ENCODE measurements around the gene TRAF4. TPM values are rescaled to one million over a fixed set of nuclear protein-coding genes. Genes with fewer than 3 reads are reported as not detected.

Gene TRAF4
- polyA plus RNA-seq, 3 donors, result 0.33 to 38.0 (median 1.0) TPM

DNA sequence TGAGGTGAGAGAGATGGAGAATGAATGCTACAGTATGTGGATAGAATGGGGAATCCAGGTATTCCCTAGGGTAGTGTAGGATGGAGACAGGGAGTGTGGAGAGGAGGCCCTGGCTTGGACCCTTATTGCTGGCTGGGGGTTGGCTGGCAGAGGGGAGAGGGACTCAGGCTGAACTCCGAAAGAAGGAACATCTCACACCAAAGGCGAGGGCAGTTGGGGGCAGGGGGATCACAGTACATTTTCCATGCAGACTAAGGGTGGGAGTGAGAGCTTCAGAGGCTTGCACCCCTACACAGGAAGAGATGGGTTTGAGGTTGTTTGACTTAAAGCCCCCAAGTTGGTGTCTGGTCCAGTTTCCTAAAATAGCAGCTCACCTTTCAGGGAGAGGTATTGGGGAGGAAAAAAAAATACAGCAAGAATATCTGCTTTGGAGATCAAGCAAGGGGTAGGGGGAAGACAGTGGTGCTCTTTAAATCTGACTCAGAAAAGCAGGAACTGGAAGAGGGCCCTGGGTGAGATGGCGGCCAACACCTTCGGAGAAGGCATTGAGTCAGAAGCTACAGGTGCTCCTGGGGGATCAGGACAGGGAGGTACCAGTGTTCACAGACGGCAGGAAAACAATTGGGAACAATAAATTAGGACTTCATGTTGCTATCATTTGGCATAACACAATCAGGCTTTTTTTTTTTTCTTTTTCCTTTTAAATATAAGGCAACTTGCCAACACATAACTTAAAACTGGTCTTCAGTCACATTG, 12.4 kb downstream of the TRAF4 start:
- Histone ChIP-seq H3K36me3 (replicated peaks in 1 of 2; ENCODE audit: control insufficient read depth in 1 of 2, insufficient read depth in 2 of 2, low read length in 2 of 2) (peaks cover 18 to 30% of the 10 kb centered on the region in 2 donors), H3K4me3 (replicated peaks in 1 of 3; ENCODE audit: low read depth in 2 of 3, low read length in 3 of 3) (no peak overlapping the region), H3K27ac (ENCODE audit: low read depth in 1 of 2, low read length in 2 of 2) (no peak overlapping the region), H2AFZ (ENCODE audit: insufficient read depth, low read depth, low read length, poor library complexity, severe bottlenecking) (no peak overlapping the region), H3K79me2 (ENCODE audit: insufficient read depth, low read length) (no peaks in the 10 kb centered on the region), H3K4me2 (replicated peaks; ENCODE audit: extremely low read depth, low read length, poor library complexity, severe bottlenecking) (no peak overlapping the region), H3K27me3 (ENCODE audit: control insufficient read depth in 2 of 2, insufficient read depth in 2 of 2, low read length in 2 of 2) (no peaks in the 10 kb centered on the region), H3K9ac (ENCODE audit: insufficient read depth, low read length, poor library complexity, severe bottlenecking) (no peak overlapping the region), H3K4me1 (ENCODE audit: control insufficient read depth in 1 of 2, insufficient read depth in 2 of 2, low read length in 2 of 2) (peaks cover 8% of the 10 kb centered on the region in 2 donors), H4K20me1 (ENCODE audit: insufficient read depth, low read length) (peaks cover 7% of the 10 kb centered on the region), H3K9me3 (replicated peaks in 1 of 2; ENCODE audit: control insufficient read depth in 1 of 2, insufficient read depth in 1 of 2, low read length in 2 of 2) (no peaks in the 10 kb centered on the region)
- peaks cover 13% of the 10 kb centered on the region for H3K4me1 Mint-ChIP-seq
- H3K36me3 Mint-ChIP-seq, result peaks cover 30 to 39% of the 10 kb centered on the region in 2 donors
- DNase-seq, result no peak
- WGBS (ENCODE audit: insufficient coverage), result 100% methylated on average over 1 of the region's 5 CpGs
- intact Hi-C loops (cut with micrococcal nuclease), result no loop called here
- no peaks in the 10 kb centered on the region for H3K9me3 Mint-ChIP-seq
- peak overlapping the region in 1 of 7 donors; percentile 44 for H3K27ac Mint-ChIP-seq
- TF ChIP-seq, protein P1, sequence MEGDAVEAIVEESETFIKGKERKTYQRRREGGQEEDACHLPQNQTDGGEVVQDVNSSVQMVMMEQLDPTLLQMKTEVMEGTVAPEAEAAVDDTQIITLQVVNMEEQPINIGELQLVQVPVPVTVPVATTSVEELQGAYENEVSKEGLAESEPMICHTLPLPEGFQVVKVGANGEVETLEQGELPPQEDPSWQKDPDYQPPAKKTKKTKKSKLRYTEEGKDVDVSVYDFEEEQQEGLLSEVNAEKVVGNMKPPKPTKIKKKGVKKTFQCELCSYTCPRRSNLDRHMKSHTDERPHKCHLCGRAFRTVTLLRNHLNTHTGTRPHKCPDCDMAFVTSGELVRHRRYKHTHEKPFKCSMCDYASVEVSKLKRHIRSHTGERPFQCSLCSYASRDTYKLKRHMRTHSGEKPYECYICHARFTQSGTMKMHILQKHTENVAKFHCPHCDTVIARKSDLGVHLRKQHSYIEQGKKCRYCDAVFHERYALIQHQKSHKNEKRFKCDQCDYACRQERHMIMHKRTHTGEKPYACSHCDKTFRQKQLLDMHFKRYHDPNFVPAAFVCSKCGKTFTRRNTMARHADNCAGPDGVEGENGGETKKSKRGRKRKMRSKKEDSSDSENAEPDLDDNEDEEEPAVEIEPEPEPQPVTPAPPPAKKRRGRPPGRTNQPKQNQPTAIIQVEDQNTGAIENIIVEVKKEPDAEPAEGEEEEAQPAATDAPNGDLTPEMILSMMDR (IDR thresholded peaks at IDR 0.05), result no peak
- no peak overlapping the region for H3K4me3 Mint-ChIP-seq
- H3K27me3 Mint-ChIP-seq (ENCODE audit: low read depth in 3 of 3), result peaks cover 0 to 4% (median 0%) of the 10 kb centered on the region in 3 donors

DNA sequence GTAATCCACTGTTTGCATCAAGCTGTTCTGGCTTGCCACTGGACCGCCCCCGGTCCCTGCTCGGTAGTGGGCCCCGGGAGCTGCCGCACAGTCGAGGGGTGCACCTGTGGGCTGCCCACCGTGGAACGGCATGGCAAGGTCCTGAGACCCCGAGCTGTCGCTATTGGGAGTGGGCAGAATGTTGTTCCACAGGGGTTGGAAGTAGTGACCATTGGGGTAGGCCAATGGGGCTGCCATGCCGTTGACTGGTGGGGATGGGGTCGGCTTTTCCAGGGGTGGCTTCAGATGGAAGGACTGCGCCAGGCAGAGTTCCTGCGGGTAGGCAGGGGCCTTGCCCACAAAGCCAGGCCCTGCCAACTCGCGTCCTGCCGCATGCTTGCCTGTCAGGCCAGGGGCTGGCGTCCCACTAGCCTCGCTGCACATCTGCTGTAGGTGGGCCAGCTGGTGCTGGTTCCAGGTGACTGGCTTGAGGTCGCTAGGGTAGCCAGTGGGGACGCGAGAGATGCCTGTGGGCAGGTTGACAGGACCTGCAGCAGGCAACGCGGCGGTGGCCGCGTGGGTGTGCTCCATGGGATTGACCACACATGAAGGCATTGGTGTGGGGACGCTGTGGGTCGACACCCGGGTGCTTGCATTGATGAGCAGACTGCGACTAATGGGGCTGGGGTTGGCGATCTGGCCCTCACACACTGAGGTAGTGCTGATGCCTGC, 14.8 kb downstream of the TRAF4 start:
- Histone ChIP-seq H3K27ac (ENCODE audit: low read depth in 1 of 2, low read length in 2 of 2) (no peak overlapping the region), H3K9me3 (replicated peaks in 1 of 2; ENCODE audit: control insufficient read depth in 1 of 2, insufficient read depth in 1 of 2, low read length in 2 of 2) (no peaks in the 10 kb centered on the region), H4K20me1 (ENCODE audit: insufficient read depth, low read length) (peaks cover 7% of the 10 kb centered on the region), H2AFZ (ENCODE audit: insufficient read depth, low read depth, low read length, poor library complexity, severe bottlenecking) (no peak overlapping the region), H3K4me1 (ENCODE audit: control insufficient read depth in 1 of 2, insufficient read depth in 2 of 2, low read length in 2 of 2) (peaks cover 15 to 16% of the 10 kb centered on the region in 2 donors), H3K9ac (ENCODE audit: insufficient read depth, low read length, poor library complexity, severe bottlenecking) (no peak overlapping the region), H3K4me3 (replicated peaks in 1 of 3; ENCODE audit: low read depth in 2 of 3, low read length in 3 of 3) (no peak overlapping the region), H3K27me3 (ENCODE audit: control insufficient read depth in 2 of 2, insufficient read depth in 2 of 2, low read length in 2 of 2) (no peaks in the 10 kb centered on the region), H3K79me2 (ENCODE audit: insufficient read depth, low read length) (peaks cover 4% of the 10 kb centered on the region), H3K4me2 (replicated peaks; ENCODE audit: extremely low read depth, low read length, poor library complexity, severe bottlenecking) (no peak overlapping the region), H3K36me3 (replicated peaks in 1 of 2; ENCODE audit: control insufficient read depth in 1 of 2, insufficient read depth in 2 of 2, low read length in 2 of 2) (peaks cover 18 to 35% of the 10 kb centered on the region in 2 donors)
- Mint-ChIP-seq H3K9me3 (no peaks in the 10 kb centered on the region), H3K36me3 (peaks cover 30 to 39% of the 10 kb centered on the region in 2 donors), H3K27me3 (ENCODE audit: low read depth in 3 of 3) (peaks cover 0 to 4% (median 0%) of the 10 kb centered on the region in 3 donors), H3K4me1 (peaks cover 23% of the 10 kb centered on the region), H3K27ac (no peak overlapping the region), H3K4me3 (no peak overlapping the region)
- TF ChIP-seq, protein P1 (IDR thresholded peaks at IDR 0.05), result no peak
- 98% methylated on average over 27 of the region's 32 CpGs for WGBS (ENCODE audit: insufficient coverage)
- intact Hi-C loops (cut with micrococcal nuclease), result no loop called here
- DNase-seq, result no peak
